Dendritic cell treated with granulocyte-macrophage colony-stimulating factor and Interleukin-4, amounts not matched to agents 40 ng/mL and 50 ng/mL, for 4 days (primary cell): Measurements from ENCODE around the gene PGAP3.

Source experiments
- H3K27ac Mint-ChIP-seq: one replicate; pipeline ENCODE4 v1.8.0; 2022; ENCODE audit warnings: mild to moderate bottlenecking, mixed read lengths
- H3K27me3 Mint-ChIP-seq: one replicate; pipeline ENCODE4 v1.8.0; 2022; ENCODE audit warnings: mild to moderate bottlenecking, mixed read lengths
- H3K36me3 Mint-ChIP-seq: one replicate; pipeline ENCODE4 v1.8.0; 2022; ENCODE audit warnings: low read depth, mixed read lengths
- H3K4me1 Mint-ChIP-seq: one replicate; pipeline ENCODE4 v1.8.0; 2022; ENCODE audit warnings: low read depth, mixed read lengths
- H3K4me3 Mint-ChIP-seq: one replicate; pipeline ENCODE4 v1.8.0; 2022; ENCODE audit warnings: mild to moderate bottlenecking, moderate library complexity, mixed read lengths
- H3K9me3 Mint-ChIP-seq: one replicate; pipeline ENCODE4 v1.8.0; 2022; ENCODE audit warnings: mixed read lengths
- intact Hi-C: fragments of 100-400 bp; cut with micrococcal nuclease; formaldehyde crosslinking; loops from one replicate; pipeline ENCODE4 v1.15.0; 2022

The PGAP3 gene

GRCh38 chr17:39674702-39675389 lies 13.0 kb downstream of the PGAP3 start:
- peaks cover 33% of the 10 kb centered on the region for H3K4me1 Mint-ChIP-seq
- H3K27me3 Mint-ChIP-seq, result peaks cover 39% of the 10 kb centered on the region
- no peak overlapping the region for H3K27ac Mint-ChIP-seq
- H3K9me3 Mint-ChIP-seq, result no peaks in the 10 kb centered on the region
- H3K4me3 Mint-ChIP-seq, result no peak overlapping the region
- intact Hi-C loops, result no loop called here
- peaks cover 27% of the 10 kb centered on the region for H3K36me3 Mint-ChIP-seq

- intact Hi-C loops, result no loop called here
- H3K27me3 Mint-ChIP-seq, result peaks cover 46% of the 10 kb centered on the region
- H3K4me3 Mint-ChIP-seq, result no peak overlapping the region
- peaks cover 26% of the 10 kb centered on the region for H3K4me1 Mint-ChIP-seq
- peaks cover 21% of the 10 kb centered on the region for H3K36me3 Mint-ChIP-seq
- H3K9me3 Mint-ChIP-seq, result no peaks in the 10 kb centered on the region
- H3K27ac Mint-ChIP-seq, result no peak overlapping the region
These were observed 13.7 kb downstream of the PGAP3 start for GRCh38 chr17:39674179-39674578.

- Mint-ChIP-seq H3K27me3 (peaks cover 51% of the 10 kb centered on the region), H3K36me3 (peaks cover 14% of the 10 kb centered on the region), H3K4me3 (no peak overlapping the region), H3K4me1 (peaks cover 28% of the 10 kb centered on the region), H3K9me3 (no peaks in the 10 kb centered on the region), H3K27ac (no peak overlapping the region)
- intact Hi-C loops, result no loop called here
These were observed 14.3 kb downstream of the PGAP3 start for GRCh38 chr17:39673335-39674081.

- Mint-ChIP-seq H3K4me3 (no peak overlapping the region), H3K27ac (no peak overlapping the region), H3K9me3 (no peaks in the 10 kb centered on the region), H3K27me3 (peaks cover 58% of the 10 kb centered on the region), H3K4me1 (peaks cover 31% of the 10 kb centered on the region), H3K36me3 (peaks cover 6% of the 10 kb centered on the region)
- intact Hi-C loops, result loop anchor here (1.0 kb wide), 1 partner anchor 50 kb away; no protein-coding TSS in a partner anchor
These were observed 15.1 kb downstream of the PGAP3 start for GRCh38 chr17:39672522-39673334.

- H3K4me3 Mint-ChIP-seq, result no peak overlapping the region
- peaks cover 34% of the 10 kb centered on the region for H3K4me1 Mint-ChIP-seq
- no peaks in the 10 kb centered on the region for H3K9me3 Mint-ChIP-seq
- H3K27me3 Mint-ChIP-seq, result peaks cover 65% of the 10 kb centered on the region
- intact Hi-C loops, result loop anchor here (1.0 kb wide), 1 partner anchor 50 kb away; no protein-coding TSS in a partner anchor
- no peak overlapping the region for H3K27ac Mint-ChIP-seq
- no peaks in the 10 kb centered on the region for H3K36me3 Mint-ChIP-seq
These were observed 16.0 kb downstream of the PGAP3 start for GRCh38 chr17:39671651-39672521.

- no peaks in the 10 kb centered on the region for H3K9me3 Mint-ChIP-seq
- no peak overlapping the region for H3K27ac Mint-ChIP-seq
- intact Hi-C loops, result no loop called here
- H3K27me3 Mint-ChIP-seq, result peaks cover 76% of the 10 kb centered on the region
- H3K4me3 Mint-ChIP-seq, result no peak overlapping the region
- H3K36me3 Mint-ChIP-seq, result no peaks in the 10 kb centered on the region
- peaks cover 33% of the 10 kb centered on the region for H3K4me1 Mint-ChIP-seq
These were observed 17.1 kb downstream of the PGAP3 start for GRCh38 chr17:39670746-39671145.

GRCh38 chr17:39669897-39670735 lies 17.7 kb downstream of the PGAP3 start:
- H3K4me1 Mint-ChIP-seq, result peaks cover 29% of the 10 kb centered on the region
- peaks cover 81% of the 10 kb centered on the region for H3K27me3 Mint-ChIP-seq
- intact Hi-C loops, result no loop called here
- H3K4me3 Mint-ChIP-seq, result no peak overlapping the region
- H3K27ac Mint-ChIP-seq, result no peak overlapping the region
- no peaks in the 10 kb centered on the region for H3K36me3 Mint-ChIP-seq
- H3K9me3 Mint-ChIP-seq, result no peaks in the 10 kb centered on the region

GRCh38 chr17:39667945-39668924 lies 19.6 kb downstream of the PGAP3 start, which contains the start of gene PNMT:
PNMT (plus strand) TSS chr17:39668453; CDS start chr17:39668476, 23 bp downstream.
- Mint-ChIP-seq H3K36me3 (peaks cover 12% of the 10 kb centered on the region), H3K9me3 (no peaks in the 10 kb centered on the region), H3K4me1 (peaks cover 37% of the 10 kb centered on the region), H3K27ac (no peak within 1 kb of the TSS), H3K4me3 (peak within 1 kb of the TSS; percentile 8), H3K27me3 (peaks cover 87% of the 10 kb centered on the region)
- intact Hi-C loops, result loop anchor here (1.0 kb wide), 1 partner anchor 46 kb away; no protein-coding TSS in a partner anchor

- H3K27ac Mint-ChIP-seq, result no peak overlapping the region
- H3K4me3 Mint-ChIP-seq, result no peak overlapping the region
- peaks cover 20% of the 10 kb centered on the region for H3K36me3 Mint-ChIP-seq
- peaks cover 82% of the 10 kb centered on the region for H3K27me3 Mint-ChIP-seq
- intact Hi-C loops, result no loop called here
- no peaks in the 10 kb centered on the region for H3K9me3 Mint-ChIP-seq
- peaks cover 45% of the 10 kb centered on the region for H3K4me1 Mint-ChIP-seq
These were observed 20.5 kb downstream of the PGAP3 start for GRCh38 chr17:39667262-39667944.

- Mint-ChIP-seq H3K4me3 (no peak overlapping the region), H3K27ac (no peak overlapping the region), H3K4me1 (peaks cover 41% of the 10 kb centered on the region), H3K27me3 (peaks cover 76% of the 10 kb centered on the region), H3K9me3 (no peaks in the 10 kb centered on the region), H3K36me3 (peaks cover 27% of the 10 kb centered on the region)
- intact Hi-C loops, result no loop called here
These were observed 21.1 kb downstream of the PGAP3 start for GRCh38 chr17:39666601-39667261.

- intact Hi-C loops, result no loop called here
- H3K4me3 Mint-ChIP-seq, result no peak overlapping the region
- H3K27me3 Mint-ChIP-seq, result peaks cover 71% of the 10 kb centered on the region
- H3K9me3 Mint-ChIP-seq, result no peaks in the 10 kb centered on the region
- H3K27ac Mint-ChIP-seq, result peak overlapping the region; percentile 42
- peaks cover 44% of the 10 kb centered on the region for H3K4me1 Mint-ChIP-seq
- peaks cover 32% of the 10 kb centered on the region for H3K36me3 Mint-ChIP-seq
These were observed 21.6 kb downstream of the PGAP3 start for GRCh38 chr17:39666231-39666600.
